ENCODE data around the gene ATP5MC2.
"Not testable (repeated sequence)": the region's sequence is repeated elsewhere in the genome, so short reads cannot be mapped to it uniquely, and the experiment has no call there.

The ATP5MC2 gene

GRCh38 chr12:53694756-53695151 lies 18.9 kb upstream of the ATP5MC2 start:
- DNase-seq (ENCODE audit: insufficient read length, low spot score) (no peak), FAIRE-seq (no peak)
- no peak for TF ChIP-seq CTCF (IDR thresholded peaks at IDR 0.05; ENCODE audit: insufficient read depth, missing control alignments)

DNA sequence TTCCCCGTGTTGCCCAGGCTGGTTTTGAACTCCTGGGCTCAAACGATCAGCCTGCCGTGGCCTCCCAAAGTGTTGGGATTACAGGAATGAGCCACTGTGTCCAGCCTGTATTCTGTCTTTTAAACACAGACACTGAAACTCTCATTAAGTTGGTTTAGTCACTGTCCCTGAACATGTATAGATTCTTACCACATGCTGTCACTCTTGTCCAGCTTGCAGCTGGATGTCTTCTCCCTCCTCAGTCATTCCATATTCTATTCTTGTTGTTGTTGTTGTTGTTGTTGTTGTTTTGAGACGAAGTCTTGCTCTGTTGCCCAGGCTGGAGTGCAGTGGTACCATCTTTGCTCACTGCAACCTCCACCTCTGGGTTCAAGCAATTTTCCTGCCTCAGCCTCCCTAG lies 12.3 kb upstream of the ATP5MC2 start:
- DNase-seq (ENCODE audit: insufficient read length, low spot score) (no peak), FAIRE-seq (no peak)

DNA sequence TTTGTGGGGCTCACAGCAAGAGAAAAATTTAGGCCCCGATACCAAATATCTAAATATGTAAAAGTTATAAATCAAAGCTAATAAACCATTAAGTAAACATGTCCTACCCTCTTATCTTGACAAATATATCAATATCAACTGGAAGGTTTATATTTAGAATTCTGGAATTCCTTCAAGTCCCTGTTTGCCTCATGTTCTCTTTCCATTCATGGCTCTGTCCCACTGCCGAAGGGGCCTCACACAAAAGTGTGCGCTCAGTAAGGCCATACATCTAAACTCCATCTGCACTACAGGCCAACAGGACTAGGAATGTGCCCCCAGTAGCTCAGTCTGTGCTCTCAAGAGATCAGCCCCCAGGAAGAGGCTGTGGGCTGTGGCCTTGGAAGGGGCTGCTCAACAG lies 10.6 kb upstream of the ATP5MC2 start:
- DNase-seq (ENCODE audit: insufficient read length, low spot score), result no peak
- no peak for TF ChIP-seq CTCF (IDR thresholded peaks at IDR 0.05; ENCODE audit: insufficient read depth, missing control alignments)
- FAIRE-seq, result no peak

More for the DNA sequence above, 12.3 kb upstream of the ATP5MC2 start:
- no peak for TF ChIP-seq CTCF (IDR thresholded peaks at IDR 0.05; ENCODE audit: insufficient read depth, missing control alignments)

GRCh38 chr12:53684654-53685220 lies 8.9 kb upstream of the ATP5MC2 start:
- TF ChIP-seq CTCF (IDR thresholded peaks at IDR 0.05; ENCODE audit: insufficient read depth, missing control alignments), result no peak
- FAIRE-seq (no peak), DNase-seq (ENCODE audit: insufficient read length, low spot score) (no peak)

- DNase-seq (ENCODE audit: insufficient read length, low spot score) (no peak), FAIRE-seq (no peak)
- TF ChIP-seq CTCF (IDR thresholded peaks at IDR 0.05; ENCODE audit: insufficient read depth, missing control alignments), result no peak
These were observed 8.1 kb upstream of the ATP5MC2 start for GRCh38 chr12:53683983-53684382.

DNA sequence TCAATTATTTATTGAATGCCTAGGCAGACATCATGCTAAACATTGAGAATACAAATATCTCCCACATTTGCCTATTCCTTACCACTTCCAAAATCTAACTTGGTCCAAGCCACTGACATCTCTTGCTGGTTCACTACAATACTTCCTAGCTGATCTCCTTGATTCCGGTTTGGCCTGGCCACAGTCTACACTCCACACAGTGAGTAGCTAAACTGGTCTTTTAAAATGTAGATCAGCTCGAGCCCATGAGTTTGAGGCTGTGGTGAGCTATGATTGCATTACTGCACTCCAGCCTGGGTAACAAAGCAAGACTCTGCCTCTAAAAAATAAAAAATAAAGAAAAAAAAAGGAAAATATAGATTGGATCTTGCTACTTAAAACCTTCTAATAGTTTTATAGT lies 7.6 kb upstream of the ATP5MC2 start:
- DNase-seq (ENCODE audit: insufficient read length, low spot score) (no peak), FAIRE-seq (no peak)
- TF ChIP-seq CTCF (IDR thresholded peaks at IDR 0.05; ENCODE audit: insufficient read depth, missing control alignments), result no peak

DNA sequence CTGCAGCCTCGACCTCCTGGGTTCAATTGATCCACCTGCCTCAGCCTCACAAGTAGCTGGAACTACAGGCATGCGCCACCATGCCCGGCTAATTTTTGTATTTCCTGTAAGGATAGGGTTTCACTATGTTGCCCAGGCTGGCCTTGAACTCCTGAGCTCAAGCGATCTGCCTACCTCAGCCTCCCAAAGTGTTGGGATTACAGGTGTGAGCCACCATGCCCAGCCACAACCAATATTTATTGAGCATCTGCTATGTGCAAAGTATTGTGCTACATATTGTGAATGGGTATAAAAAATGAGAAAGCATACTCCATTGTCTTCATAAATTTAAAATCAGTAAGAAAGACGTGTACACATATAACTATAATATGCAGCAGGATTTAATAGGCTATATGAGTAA lies 4.2 kb upstream of the ATP5MC2 start:
- not testable (repeated sequence) for DNase-seq (ENCODE audit: insufficient read length, low spot score); FAIRE-seq

DNA sequence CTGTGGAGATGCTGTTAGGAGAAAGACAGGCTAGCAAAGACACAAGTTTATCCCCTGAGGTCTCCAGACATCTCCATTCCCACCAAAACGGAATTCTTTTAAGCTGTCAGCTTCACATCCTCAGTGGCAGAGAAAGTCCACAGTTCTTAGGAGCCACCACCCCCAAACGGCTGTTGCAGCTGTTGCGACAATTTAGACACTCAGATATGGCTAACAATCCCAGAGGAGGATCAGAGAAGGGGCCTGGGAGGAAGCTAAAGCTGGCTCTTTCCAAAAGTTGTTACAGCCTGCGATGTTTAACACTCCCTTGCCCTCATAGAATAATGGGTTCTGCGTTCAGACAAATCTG lies 1.9 kb upstream of the ATP5MC2 start:
- FAIRE-seq (no peak), DNase-seq (ENCODE audit: insufficient read length, low spot score) (no peak)
- TF ChIP-seq CTCF (IDR thresholded peaks at IDR 0.05; ENCODE audit: insufficient read depth, missing control alignments), result no peak

Measured in D721Med (cell line).